CD8-positive, alpha-beta memory T cell (primary cell): ENCODE data around the gene TNMD. TPM values are rescaled to one million over a fixed set of nuclear protein-coding genes. Genes with fewer than 3 reads are reported as not detected.
A peak's percentile ranks its signal among the peaks of the same experiment; 100 is the strongest.

Experiments
- CTCF ChIA-PET: fragments of 350-600 bp; sonication (Branson Sonifier 250); formaldehyde crosslinking; loops from one replicate; lab custom pipeline; 2021; ENCODE audit warnings: antibody characterized with exemption; lab: Charles Lee
- POLR2A ChIA-PET: fragments of 350-600 bp; sonication (Branson Sonifier 250); formaldehyde crosslinking; loops from one replicate; lab custom pipeline; 2021; ENCODE audit warnings: antibody characterized with exemption; lab: Charles Lee
- DNase-seq, 5 donors: peaks; one replicate each; pipeline versions ENCODE4 v3.0.0 to v3.0.0-alpha.2; 2020 to 2022; ENCODE audit warnings: mixed read lengths in 1 of 5
- H3K27ac ChIP-seq: one replicate; pipeline ENCODE4 v1.7.0; 2013; ENCODE audit warnings: low read depth, mild to moderate bottlenecking, low read length, moderate library complexity
- H3K27me3 ChIP-seq: 2 replicates; pipeline ENCODE4 v1.7.0; 2013; ENCODE audit warnings: low read length, mild to moderate bottlenecking; ENCODE audit not compliant: insufficient read depth, poor library complexity, severe bottlenecking
- H3K36me3 ChIP-seq: 2 replicates; pipeline ENCODE4 v1.7.0; 2013; ENCODE audit warnings: mild to moderate bottlenecking, low read length, moderate library complexity; ENCODE audit not compliant: insufficient read depth
- H3K4me1 ChIP-seq: 2 replicates; pipeline ENCODE4 v1.7.0; 2013; ENCODE audit warnings: mild to moderate bottlenecking, low read length, moderate library complexity; ENCODE audit not compliant: insufficient read depth
- H3K4me3 ChIP-seq: 2 replicates; pipeline ENCODE4 v1.7.0; 2013; ENCODE audit warnings: mild to moderate bottlenecking, low read length
- H3K9me3 ChIP-seq: 2 replicates; pipeline ENCODE4 v1.7.0; 2013; ENCODE audit warnings: mild to moderate bottlenecking, low read length
- H3K27ac Mint-ChIP-seq, 8 donors: one replicate each; pipeline ENCODE4 v1.8.0; 2020 to 2021; ENCODE audit warnings: mixed read lengths in 8 of 8, mild to moderate bottlenecking in 6 of 8, inconsistent platforms in 3 of 8, moderate library complexity in 3 of 8
- H3K27me3 Mint-ChIP-seq, 2 donors: one replicate each; pipeline ENCODE4 v1.8.0; 2020 to 2021; ENCODE audit warnings: mixed read lengths in 2 of 2, mild to moderate bottlenecking in 1 of 2, moderate library complexity in 1 of 2
- H3K36me3 Mint-ChIP-seq, 3 donors: one replicate each; pipeline ENCODE4 v1.8.0; 2020 to 2021; ENCODE audit warnings: mixed read lengths in 3 of 3, inconsistent platforms in 1 of 3, mild to moderate bottlenecking in 1 of 3
- H3K4me1 Mint-ChIP-seq, 3 donors: one replicate each; pipeline ENCODE4 v1.8.0; 2020 to 2021; ENCODE audit warnings: mixed read lengths in 3 of 3, inconsistent platforms in 1 of 3, mild to moderate bottlenecking in 1 of 3
- H3K4me3 Mint-ChIP-seq, 7 donors: one replicate each; pipeline ENCODE4 v1.8.0; 2020 to 2021; ENCODE audit warnings: mixed read lengths in 7 of 7, mild to moderate bottlenecking in 6 of 7, moderate library complexity in 4 of 7, inconsistent platforms in 2 of 7
- H3K9me3 Mint-ChIP-seq, 5 donors: one replicate each; pipeline ENCODE4 v1.8.0; 2020 to 2022; ENCODE audit warnings: mixed read lengths in 5 of 5, mild to moderate bottlenecking in 3 of 5, moderate library complexity in 2 of 5, inconsistent platforms in 1 of 5
- polyA plus RNA-seq: library from polyadenylated mRNA; unstranded; fragments of 300-500 nt; fragmentation: Illumina TruSeq; gene quantifications from one replicate; pipeline ENCODE4 v1.2.3, GENCODE V29; 2021
- total RNA-seq, 2 experiments: library from RNA; stranded (reverse); gene quantifications; one replicate each; pipeline ENCODE4 v1.2.3, GENCODE V29; 2021

TNMD gene
- total and polyA plus RNA-seq, 3 experiments from 2014 or later: not detected

GRCh38 chrX:100625985-100626491 is 41.3 kb downstream of the TNMD start:
- H3K27ac ChIP-seq: no peak overlapping the region
- no peaks in the 10 kb centered on the region for H3K36me3 Mint-ChIP-seq
- ChIA-PET POLR2A (no interaction called here), CTCF (no interaction called here)
- H3K27me3 Mint-ChIP-seq: no peaks in the 10 kb centered on the region
- no peaks in the 10 kb centered on the region for H3K4me1 ChIP-seq
- H3K9me3 Mint-ChIP-seq: no peaks in the 10 kb centered on the region
- H3K27me3 ChIP-seq: no peaks in the 10 kb centered on the region
- no peaks in the 10 kb centered on the region for H3K9me3 ChIP-seq
- no peak for DNase-seq
- peak overlapping the region in 1 of 8 donors; percentile 7 for H3K27ac Mint-ChIP-seq
- H3K4me3 ChIP-seq: no peak overlapping the region
- H3K4me1 Mint-ChIP-seq: peaks cover 8 to 12% (median 9%) of the 10 kb centered on the region in 3 donors
- no peak overlapping the region for H3K4me3 Mint-ChIP-seq
- no peaks in the 10 kb centered on the region for H3K36me3 ChIP-seq

GRCh38 chrX:100635040-100635439 is 50.3 kb downstream of the TNMD start:
- H3K9me3 ChIP-seq: no peaks in the 10 kb centered on the region
- no peaks in the 10 kb centered on the region for H3K4me1 ChIP-seq
- Mint-ChIP-seq H3K9me3 (peaks cover 0 to 8% (median 3%) of the 10 kb centered on the region in 5 donors), H3K27me3 (peaks cover 17 to 26% of the 10 kb centered on the region in 2 donors), H3K4me1 (peaks cover 6 to 14% (median 10%) of the 10 kb centered on the region in 3 donors), H3K27ac (no peak overlapping the region), H3K4me3 (peak overlapping the region in 1 of 7 donors; percentile 57), H3K36me3 (peaks cover 0 to 2% (median 0%) of the 10 kb centered on the region in 3 donors)
- no peak overlapping the region for H3K4me3 ChIP-seq
- H3K36me3 ChIP-seq: no peaks in the 10 kb centered on the region
- ChIA-PET CTCF (no interaction called here), POLR2A (interaction anchor here (0.7 kb wide), 1 partner anchor 187 kb away, joined by 3 read pairs; no protein-coding TSS in a partner anchor)
- no peaks in the 10 kb centered on the region for H3K27me3 ChIP-seq
- no peak overlapping the region for H3K27ac ChIP-seq
- no peak for DNase-seq

- Histone ChIP-seq H3K27me3 (no peaks in the 10 kb centered on the region), H3K36me3 (no peaks in the 10 kb centered on the region), H3K4me1 (no peaks in the 10 kb centered on the region), H3K27ac (no peak overlapping the region), H3K4me3 (peak overlapping the region; percentile 45), H3K9me3 (no peaks in the 10 kb centered on the region)
- Mint-ChIP-seq H3K27ac (no peak overlapping the region), H3K4me1 (peaks cover 6 to 14% (median 10%) of the 10 kb centered on the region in 3 donors), H3K27me3 (peaks cover 17 to 26% of the 10 kb centered on the region in 2 donors), H3K9me3 (peaks cover 0 to 8% (median 3%) of the 10 kb centered on the region in 5 donors), H3K4me3 (peak overlapping the region in 6 of 7 donors; percentile 63 to 91 (median 88)), H3K36me3 (peaks cover 0 to 2% (median 0%) of the 10 kb centered on the region in 3 donors)
- ChIA-PET CTCF (interaction anchor here (0.8 kb wide), 1 partner anchor 9 kb away, joined by 4 read pairs; no protein-coding TSS in a partner anchor), POLR2A (no interaction called here)
- no peak for DNase-seq
These were observed 51.2 kb downstream of the TNMD start for GRCh38 chrX:100635989-100636320.

- no peaks in the 10 kb centered on the region for H3K9me3 ChIP-seq
- DNase-seq: peak; percentile 17 to 73 (median 59)
- H3K4me3 ChIP-seq: peak within 1 kb of the TSS; percentile 45
- Mint-ChIP-seq H3K36me3 (peaks cover 0 to 2% (median 0%) of the 10 kb centered on the region in 3 donors), H3K4me1 (peaks cover 6 to 14% (median 10%) of the 10 kb centered on the region in 3 donors), H3K27ac (peak within 1 kb of the TSS in 5 of 8 donors; percentile 46 to 85 (median 75)), H3K27me3 (peaks cover 17 to 28% of the 10 kb centered on the region in 2 donors), H3K9me3 (peaks cover 0 to 8% (median 3%) of the 10 kb centered on the region in 5 donors), H3K4me3 (peak within 1 kb of the TSS; percentile 85 to 92 (median 91))
- ChIA-PET POLR2A (no interaction called here), CTCF (interaction anchor here (0.8 to 1.2 kb wide), 2 partner anchors 9 to 124 kb away, joined by 3 to 4 read pairs; no protein-coding TSS in a partner anchor)
- H3K4me1 ChIP-seq: no peaks in the 10 kb centered on the region
- H3K27me3 ChIP-seq: no peaks in the 10 kb centered on the region
- no peaks in the 10 kb centered on the region for H3K36me3 ChIP-seq
- no peak within 1 kb of the TSS for H3K27ac ChIP-seq
These were observed 51.7 kb downstream of the TNMD start, which contains the start of gene TSPAN6 for GRCh38 chrX:100636321-100636991. Gene TSPAN6 (minus strand): TSS chrX:100636806. CDS start chrX:100636694, 112 bp downstream.

GRCh38 chrX:100642290-100642689 is 57.6 kb downstream of the TNMD start:
- H3K4me1 Mint-ChIP-seq: no peaks in the 10 kb centered on the region
- H3K27me3 Mint-ChIP-seq: peaks cover 18 to 42% of the 10 kb centered on the region in 2 donors
- no peak overlapping the region for H3K4me3 Mint-ChIP-seq
- Histone ChIP-seq H3K36me3 (no peaks in the 10 kb centered on the region), H3K4me3 (no peak overlapping the region), H3K27ac (no peak overlapping the region), H3K9me3 (no peaks in the 10 kb centered on the region), H3K4me1 (no peaks in the 10 kb centered on the region), H3K27me3 (no peaks in the 10 kb centered on the region)
- peaks cover 0 to 3% (median 0%) of the 10 kb centered on the region in 5 donors for H3K9me3 Mint-ChIP-seq
- peaks cover 0 to 2% (median 0%) of the 10 kb centered on the region in 3 donors for H3K36me3 Mint-ChIP-seq
- no peak overlapping the region for H3K27ac Mint-ChIP-seq
- CTCF ChIA-PET: no interaction called here
- no peak for DNase-seq
- POLR2A ChIA-PET: no interaction called here

- peaks cover 0 to 2% (median 0%) of the 10 kb centered on the region in 3 donors for H3K36me3 Mint-ChIP-seq
- POLR2A ChIA-PET: no interaction called here
- peaks cover 20 to 37% of the 10 kb centered on the region in 2 donors for H3K27me3 Mint-ChIP-seq
These were observed 58.5 kb downstream of the TNMD start for GRCh38 chrX:100643212-100643611.

GRCh38 chrX:100643956-100644860 is 59.5 kb downstream of the TNMD start, which contains the start of gene SRPX2:
Gene SRPX2 (plus strand): TSS chrX:100644199. CDS start chrX:100646323, 2,124 bp downstream.
- DNase-seq: no peak
- H3K27ac Mint-ChIP-seq: peak within 1 kb of the TSS in 2 of 8 donors; percentile 27 to 43
- no peak within 1 kb of the TSS for H3K27ac ChIP-seq
- no peak within 1 kb of the TSS for H3K4me3 ChIP-seq
- no peaks in the 10 kb centered on the region for H3K4me1 Mint-ChIP-seq
- H3K36me3 Mint-ChIP-seq: peaks cover 0 to 2% (median 0%) of the 10 kb centered on the region in 3 donors
- H3K4me1 ChIP-seq: no peaks in the 10 kb centered on the region
- H3K9me3 Mint-ChIP-seq: no peaks in the 10 kb centered on the region
- no peaks in the 10 kb centered on the region for H3K27me3 ChIP-seq
- H3K27me3 Mint-ChIP-seq: peaks cover 19 to 32% of the 10 kb centered on the region in 2 donors
- H3K9me3 ChIP-seq: no peaks in the 10 kb centered on the region
- no peak within 1 kb of the TSS for H3K4me3 Mint-ChIP-seq
- H3K36me3 ChIP-seq: no peaks in the 10 kb centered on the region
- CTCF ChIA-PET: no interaction called here
- POLR2A ChIA-PET: no interaction called here

More at GRCh38 chrX:100643212-100643611, 58.5 kb downstream of the TNMD start:
- H3K27ac ChIP-seq: no peak overlapping the region
- DNase-seq: no peak
- H3K36me3 ChIP-seq: no peaks in the 10 kb centered on the region
- no peaks in the 10 kb centered on the region for H3K27me3 ChIP-seq
- H3K4me1 ChIP-seq: no peaks in the 10 kb centered on the region
- no peak overlapping the region for H3K4me3 ChIP-seq
- H3K4me1 Mint-ChIP-seq: no peaks in the 10 kb centered on the region
- no peak overlapping the region for H3K27ac Mint-ChIP-seq
- peaks cover 0 to 3% (median 0%) of the 10 kb centered on the region in 5 donors for H3K9me3 Mint-ChIP-seq
- CTCF ChIA-PET: no interaction called here
- no peak overlapping the region for H3K4me3 Mint-ChIP-seq
- no peaks in the 10 kb centered on the region for H3K9me3 ChIP-seq
